ENCODE measurements around the gene HSD17B7. TPM values are rescaled to one million over a fixed set of nuclear protein-coding genes. Genes with fewer than 3 reads are reported as not detected.
"Not testable (repeated sequence)": the region's sequence is repeated elsewhere in the genome, so short reads cannot be mapped to it uniquely, and the experiment has no call there.

HSD17B7 gene
- total RNA-seq, 1 experiment from 2014 or later: 25.0 TPM

- TF ChIP-seq SMAD4 (CRISPR knock-in tag; IDR thresholded peaks at IDR 0.05) (no peak), E2F5 (CRISPR knock-in tag; IDR thresholded peaks at IDR 0.05) (no peak), KAT7 (CRISPR knock-in tag; IDR thresholded peaks at IDR 0.05; ENCODE audit: borderline replicate concordance) (no peak), ZNF671 (CRISPR knock-in tag; IDR thresholded peaks at IDR 0.05) (no peak), ZMAT4 (CRISPR knock-in tag; IDR thresholded peaks at IDR 0.05) (no peak)
Measured at GRCh38 chr1:162779043-162779442, 11.5 kb upstream of the HSD17B7 start (continued).

GRCh38 chr1:162782671-162783070 is 7.8 kb upstream of the HSD17B7 start:
- ChIA-PET CTCF (no interaction called here), POLR2A (no interaction called here)
- H3K9me3 Mint-ChIP-seq: no peaks in the 10 kb centered on the region; the same call in 1 of the 2 replicates
- H3K4me3 Mint-ChIP-seq: no peak overlapping the region
- H3K36me3 Mint-ChIP-seq: no peaks in the 10 kb centered on the region
- no peak overlapping the region for H3K27ac Mint-ChIP-seq
- DNase-seq (ENCODE audit: low spot score): no peak
- TF ChIP-seq FOXJ3 (CRISPR knock-in tag; IDR thresholded peaks at IDR 0.05; ENCODE audit: borderline replicate concordance) (no peak), GRHL2 (CRISPR knock-in tag; IDR thresholded peaks at IDR 0.05; ENCODE audit: insufficient replicate concordance, severe bottlenecking) (no peak), EMX1 (CRISPR knock-in tag; IDR thresholded peaks at IDR 0.05) (no peak), RELA (CRISPR knock-in tag; IDR thresholded peaks at IDR 0.05; ENCODE audit: borderline replicate concordance) (no peak)
- TF ChIP-seq, protein P1, sequence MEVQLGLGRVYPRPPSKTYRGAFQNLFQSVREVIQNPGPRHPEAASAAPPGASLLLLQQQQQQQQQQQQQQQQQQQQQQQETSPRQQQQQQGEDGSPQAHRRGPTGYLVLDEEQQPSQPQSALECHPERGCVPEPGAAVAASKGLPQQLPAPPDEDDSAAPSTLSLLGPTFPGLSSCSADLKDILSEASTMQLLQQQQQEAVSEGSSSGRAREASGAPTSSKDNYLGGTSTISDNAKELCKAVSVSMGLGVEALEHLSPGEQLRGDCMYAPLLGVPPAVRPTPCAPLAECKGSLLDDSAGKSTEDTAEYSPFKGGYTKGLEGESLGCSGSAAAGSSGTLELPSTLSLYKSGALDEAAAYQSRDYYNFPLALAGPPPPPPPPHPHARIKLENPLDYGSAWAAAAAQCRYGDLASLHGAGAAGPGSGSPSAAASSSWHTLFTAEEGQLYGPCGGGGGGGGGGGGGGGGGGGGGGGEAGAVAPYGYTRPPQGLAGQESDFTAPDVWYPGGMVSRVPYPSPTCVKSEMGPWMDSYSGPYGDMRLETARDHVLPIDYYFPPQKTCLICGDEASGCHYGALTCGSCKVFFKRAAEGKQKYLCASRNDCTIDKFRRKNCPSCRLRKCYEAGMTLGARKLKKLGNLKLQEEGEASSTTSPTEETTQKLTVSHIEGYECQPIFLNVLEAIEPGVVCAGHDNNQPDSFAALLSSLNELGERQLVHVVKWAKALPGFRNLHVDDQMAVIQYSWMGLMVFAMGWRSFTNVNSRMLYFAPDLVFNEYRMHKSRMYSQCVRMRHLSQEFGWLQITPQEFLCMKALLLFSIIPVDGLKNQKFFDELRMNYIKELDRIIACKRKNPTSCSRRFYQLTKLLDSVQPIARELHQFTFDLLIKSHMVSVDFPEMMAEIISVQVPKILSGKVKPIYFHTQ (CRISPR knock-in tag; IDR thresholded peaks at IDR 0.05): no peak
- H3K27me3 Mint-ChIP-seq (ENCODE audit: low read depth): no peaks in the 10 kb centered on the region
- peaks cover 9% of the 10 kb centered on the region for H3K4me1 Mint-ChIP-seq
- no peak for ATAC-seq

GRCh38 chr1:162784926-162785325 is 5.6 kb upstream of the HSD17B7 start:
- POLR2A ChIA-PET; H3K27me3 Mint-ChIP-seq (ENCODE audit: low read depth); H3K9me3 Mint-ChIP-seq; H3K27ac Mint-ChIP-seq; ATAC-seq; CTCF ChIA-PET; H3K36me3 Mint-ChIP-seq; H3K4me3 Mint-ChIP-seq; DNase-seq (ENCODE audit: low spot score): not testable (repeated sequence)
- peaks cover 12% of the 10 kb centered on the region for H3K4me1 Mint-ChIP-seq

DNA sequence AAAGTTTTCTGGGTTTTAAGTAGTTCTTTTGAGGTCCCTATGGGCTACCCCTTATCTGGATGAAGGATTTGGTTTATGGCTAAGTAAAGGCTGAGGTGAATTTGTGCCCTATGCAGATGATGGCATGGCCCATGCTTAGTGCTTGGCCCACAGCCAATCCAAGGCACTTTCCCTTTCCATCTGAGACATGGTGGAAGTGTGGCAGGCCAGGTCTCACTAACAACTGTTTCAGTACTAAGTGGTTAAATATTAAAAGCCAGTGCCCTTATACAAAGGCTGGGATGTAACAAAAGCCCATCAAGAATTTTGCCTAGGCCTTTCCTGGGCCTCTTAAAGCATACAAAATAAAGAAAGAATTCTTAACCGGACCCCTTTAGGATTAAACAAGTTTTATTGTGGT is 1.7 kb upstream of the HSD17B7 start:
- H3K9me3 Mint-ChIP-seq; POLR2A ChIA-PET; H3K27ac Mint-ChIP-seq; H3K27me3 Mint-ChIP-seq (ENCODE audit: low read depth); ATAC-seq; H3K4me3 Mint-ChIP-seq; DNase-seq (ENCODE audit: low spot score); CTCF ChIA-PET: not testable (repeated sequence)
- H3K4me1 Mint-ChIP-seq: peaks cover 15% of the 10 kb centered on the region
- H3K36me3 Mint-ChIP-seq: peaks cover 10% of the 10 kb centered on the region

- POLR2A ChIA-PET, ATAC-seq: not testable (repeated sequence)
Measured at GRCh38 chr1:162790985-162791357, 469 bp downstream of the HSD17B7 start.

GRCh38 chr1:162794284-162794683 is 3.8 kb downstream of the HSD17B7 start:
- H3K4me3 Mint-ChIP-seq; H3K4me1 Mint-ChIP-seq; ATAC-seq; POLR2A ChIA-PET; H3K27ac Mint-ChIP-seq; H3K27me3 Mint-ChIP-seq (ENCODE audit: low read depth); DNase-seq (ENCODE audit: low spot score); H3K9me3 Mint-ChIP-seq; CTCF ChIA-PET: not testable (repeated sequence)
- peaks cover 36% of the 10 kb centered on the region for H3K36me3 Mint-ChIP-seq

More at GRCh38 chr1:162790985-162791357, 469 bp downstream of the HSD17B7 start:
- CTCF ChIA-PET: interaction anchor here (0.6 kb wide), 1 partner anchor 1566 kb away, joined by 3 read pairs; no protein-coding TSS in a partner anchor
- not testable (repeated sequence) for H3K9me3 Mint-ChIP-seq; H3K27me3 Mint-ChIP-seq (ENCODE audit: low read depth); H3K4me1 Mint-ChIP-seq; DNase-seq (ENCODE audit: low spot score)
- peaks cover 12% of the 10 kb centered on the region for H3K36me3 Mint-ChIP-seq
- H3K4me3 Mint-ChIP-seq: peak overlapping the region; percentile 85
- H3K27ac Mint-ChIP-seq: peak overlapping the region; percentile 80

- POLR2A ChIA-PET; H3K27me3 Mint-ChIP-seq (ENCODE audit: low read depth); DNase-seq (ENCODE audit: low spot score); H3K4me3 Mint-ChIP-seq; CTCF ChIA-PET; H3K4me1 Mint-ChIP-seq; H3K9me3 Mint-ChIP-seq; ATAC-seq: not testable (repeated sequence)
- 0 out of 2 replicates have a peak overlapping the region, but pooled peaks have one; percentile 17 for H3K27ac Mint-ChIP-seq
- H3K36me3 Mint-ChIP-seq: peaks cover 58% of the 10 kb centered on the region
Measured at GRCh38 chr1:162796617-162797279, 6.2 kb downstream of the HSD17B7 start.

DNA sequence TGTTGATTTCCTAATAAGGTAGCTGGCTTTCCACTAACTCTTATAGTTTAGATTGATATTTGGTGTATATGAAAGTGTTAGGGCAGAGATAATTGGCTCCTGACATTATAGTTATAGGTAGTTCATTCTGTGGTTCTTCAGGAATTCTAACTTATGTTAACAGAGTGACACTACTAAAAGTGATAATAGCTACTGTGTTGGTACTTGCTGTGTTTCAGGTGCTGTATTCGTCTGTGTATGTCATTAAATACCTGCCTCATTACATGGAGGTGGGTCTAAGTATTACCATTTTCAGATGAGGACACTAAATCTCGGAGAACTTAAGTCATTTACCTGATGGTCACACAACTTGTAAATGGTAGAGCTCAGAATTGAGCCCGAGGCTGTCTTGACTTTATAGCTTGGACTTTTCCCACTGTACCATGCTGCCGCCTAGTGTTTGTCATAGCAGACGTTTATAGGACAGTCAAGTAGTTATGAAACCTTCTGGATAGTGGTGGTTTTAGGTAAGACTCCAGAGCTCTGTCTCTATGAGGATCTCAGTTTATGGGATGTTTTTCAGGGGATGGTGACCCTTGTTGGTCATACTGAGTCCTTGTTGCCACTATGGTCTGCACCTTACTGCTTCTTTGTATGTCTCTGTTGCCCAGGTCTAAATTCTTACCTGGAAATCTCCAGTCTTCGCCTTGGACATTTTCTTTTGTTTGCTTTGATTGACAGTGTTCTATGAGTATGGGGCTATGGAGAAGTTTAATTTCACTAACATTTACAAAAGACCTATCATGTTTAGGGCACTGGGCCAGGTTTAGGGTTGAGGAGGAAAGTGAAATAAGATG is 9.7 kb downstream of the HSD17B7 start:
- POLR2A ChIA-PET; H3K27me3 Mint-ChIP-seq (ENCODE audit: low read depth); H3K4me3 Mint-ChIP-seq; H3K4me1 Mint-ChIP-seq; H3K9me3 Mint-ChIP-seq; H3K27ac Mint-ChIP-seq: not testable (repeated sequence)
- H3K36me3 Mint-ChIP-seq: peaks cover 67% of the 10 kb centered on the region
- DNase-seq (ENCODE audit: low spot score): peak; percentile 46
- ATAC-seq: peak; percentile 81
- CTCF ChIA-PET: interaction anchor here (0.6 to 2.7 kb wide), 17 partner anchors 20 to 763 kb away, joined by 3 to 29 read pairs (median 4); no protein-coding TSS in a partner anchor

Measured in WTC11 (cell line).